Neural cell (in vitro differentiated cells): ENCODE measurements around the gene COLGALT1. TPM values are rescaled to one million over a fixed set of nuclear protein-coding genes. Genes with fewer than 3 reads are reported as not detected.

Source experiments
- H2AFZ ChIP-seq: fragments of 200-600, 300-800 bp; sonication (generic), shearing (Covaris generic); 2 replicates; pipeline ENCODE4 v1.6.0; 2014; ENCODE audit warnings: low read depth, mild to moderate bottlenecking, antibody characterized with exemption, low read length, moderate library complexity
- H3F3A ChIP-seq: fragments of 200-600 bp; shearing (Covaris generic); 2 replicates; pipeline ENCODE4 v1.6.1; 2016; ENCODE audit warnings: mild to moderate bottlenecking, moderate library complexity, mixed read lengths, antibody characterized with exemption, low read length; ENCODE audit not compliant: insufficient read depth, poor library complexity, severe bottlenecking
- H3K27ac ChIP-seq: fragments of 200-600, 300-800 bp; sonication (generic), shearing (Covaris generic); 2 replicates; pipeline ENCODE4 v1.5.1; 2014; ENCODE audit warnings: mild to moderate bottlenecking, low read length, moderate library complexity
- H3K27me3 ChIP-seq: fragments of 300-800, 200-600 bp; sonication (generic), shearing (Covaris generic); 2 replicates; pipeline ENCODE4 v1.6.0; 2014; ENCODE audit warnings: mild to moderate bottlenecking, low read depth, low read length, moderate library complexity; ENCODE audit not compliant: insufficient read depth
- H3K36me3 ChIP-seq: fragments of 300-800, 200-600 bp; sonication (generic), shearing (Covaris generic); 2 replicates; pipeline ENCODE4 v1.5.1; 2014; ENCODE audit warnings: mild to moderate bottlenecking, antibody characterized with exemption, low read length, moderate library complexity; ENCODE audit not compliant: insufficient read depth
- H3K4me2 ChIP-seq: fragments of 300-800, 200-600 bp; sonication (generic), shearing (Covaris generic); 2 replicates; pipeline ENCODE4 v1.6.0; 2014; ENCODE audit warnings: mild to moderate bottlenecking, low read length
- H3K4me3 ChIP-seq: fragments of 300-800, 200-600 bp; sonication (generic), shearing (Covaris generic); 2 replicates; pipeline ENCODE4 v1.5.1; 2014; ENCODE audit warnings: mild to moderate bottlenecking, low read length, moderate library complexity
- H3K79me2 ChIP-seq: fragments of 200-600 bp; shearing (Covaris generic); replicated peaks from 2 replicates; pipeline ENCODE4 v1.6.0; 2014; ENCODE audit warnings: mild to moderate bottlenecking, low read length, moderate library complexity; ENCODE audit not compliant: insufficient read depth
- H3K9ac ChIP-seq: fragments of 300-800, 200-600 bp; sonication (generic), shearing (Covaris generic); 2 replicates; pipeline ENCODE4 v1.6.1; 2016; ENCODE audit warnings: mild to moderate bottlenecking, low read length, mixed read lengths
- H3K9me2 ChIP-seq: fragments of 200-600 bp; shearing (Covaris generic); 2 replicates; pipeline ENCODE4 v1.6.1; 2016; ENCODE audit warnings: mild to moderate bottlenecking, low read length, mixed read lengths; ENCODE audit not compliant: insufficient read depth
- H3K9me3 ChIP-seq: fragments of 200-600, 300-800 bp; sonication (generic), shearing (Covaris generic); 2 replicates; pipeline ENCODE4 v1.6.1; 2016; ENCODE audit warnings: mild to moderate bottlenecking, mixed run types, low read length, moderate library complexity, mixed read lengths
- H4K20me1 ChIP-seq: fragments of 200-600 bp; shearing (Covaris generic); 2 replicates; pipeline ENCODE4 v1.6.1; 2016; ENCODE audit warnings: mild to moderate bottlenecking, mixed run types; ENCODE audit not compliant: insufficient read depth
- CTCF ChIP-seq: fragments of 450-650 bp; IDR thresholded peaks from 2 replicates; pipeline ENCODE4 v1.5.1; 2014; ENCODE audit warnings: antibody characterized with exemption, mild to moderate bottlenecking, moderate library complexity; ENCODE audit not compliant: poor library complexity, severe bottlenecking
- EP300 ChIP-seq: fragments of 450-650 bp; conservative IDR thresholded peaks from 2 replicates; pipeline ENCODE4 v1.6.1; 2014; ENCODE audit warnings: antibody characterized with exemption, mild to moderate bottlenecking, moderate library complexity; ENCODE audit not compliant: poor library complexity, severe bottlenecking
- EZH2 ChIP-seq: fragments of 200-600, 300-800 bp; shearing (Covaris generic), sonication (generic); IDR thresholded peaks from 2 replicates; pipeline ENCODE4 v1.6.1; 2014; ENCODE audit warnings: antibody characterized with exemption, low read length, borderline replicate concordance, mild to moderate bottlenecking; ENCODE audit not compliant: insufficient read depth, poor library complexity, severe bottlenecking
- MXI1 ChIP-seq: fragments of 450-650 bp; conservative IDR thresholded peaks from 2 replicates; pipeline ENCODE4 v1.6.1; 2014; ENCODE audit warnings: antibody characterized with exemption, mild to moderate bottlenecking; ENCODE audit not compliant: poor library complexity, severe bottlenecking
- POLR2AphosphoS5 ChIP-seq: IDR thresholded peaks from 2 replicates; pipeline ENCODE4 v1.6.1; 2012
- RAD21 ChIP-seq: fragments of 450-650 bp; conservative IDR thresholded peaks from 2 replicates; pipeline ENCODE4 v1.6.1; 2014; ENCODE audit warnings: antibody characterized with exemption, mild to moderate bottlenecking, moderate library complexity
- REST ChIP-seq: IDR thresholded peaks from 2 replicates; pipeline ENCODE4 v1.6.1; 2012; ENCODE audit warnings: borderline replicate concordance
- SMC3 ChIP-seq: fragments of 450-650 bp; conservative IDR thresholded peaks from 2 replicates; pipeline ENCODE4 v1.6.1; 2014; ENCODE audit warnings: antibody characterized with exemption, mild to moderate bottlenecking, moderate library complexity; ENCODE audit not compliant: poor library complexity
- TAF1 ChIP-seq: IDR thresholded peaks from 2 replicates; pipeline ENCODE4 v1.6.1; 2012; ENCODE audit warnings: low read depth
- polyA plus RNA-seq: library from polyadenylated mRNA; depleted of rRNA; stranded (reverse); fragments of >200 nt; gene quantifications from 2 replicates; pipeline ENCODE4 v1.2.3, GENCODE V29; 2014

The COLGALT1 gene
- polyA plus RNA-seq, 1 donor from 2014 or later = 18.8 TPM

- Histone ChIP-seq H3K27ac (no peak overlapping the region), H2AFZ (no peak overlapping the region), H3K4me3 (no peak overlapping the region), H3K36me3 (no peaks in the 10 kb centered on the region), H3K9me2 (no peaks in the 10 kb centered on the region), H3K4me2 (no peak overlapping the region), H3K9ac (no peak overlapping the region), H3K79me2 (no peaks in the 10 kb centered on the region), H3K9me3 (no peaks in the 10 kb centered on the region), H4K20me1 (no peaks in the 10 kb centered on the region), H3K27me3 (no peaks in the 10 kb centered on the region), H3F3A (no peaks in the 10 kb centered on the region)
- TF ChIP-seq POLR2AphosphoS5 (no peak), SMC3 (no peak), EZH2 (no peak), TAF1 (no peak), REST (no peak), EP300 (no peak), MXI1 (no peak), RAD21 (no peak), CTCF (no peak)
Measured at GRCh38 chr19:17580470-17581144, 25.2 kb downstream of the COLGALT1 start.

GRCh38 chr19:17581211-17581874, 25.9 kb downstream of the COLGALT1 start:
- TF ChIP-seq EP300 (no peak), SMC3 (no peak), MXI1 (no peak), EZH2 (no peak), CTCF (no peak), TAF1 (no peak), POLR2AphosphoS5 (no peak), RAD21 (no peak), REST (no peak)
- Histone ChIP-seq H2AFZ (no peak overlapping the region), H4K20me1 (no peaks in the 10 kb centered on the region), H3K9ac (no peak overlapping the region), H3K27ac (no peak overlapping the region), H3K27me3 (no peaks in the 10 kb centered on the region), H3K9me2 (no peaks in the 10 kb centered on the region), H3K4me2 (no peak overlapping the region), H3K9me3 (no peaks in the 10 kb centered on the region), H3F3A (no peaks in the 10 kb centered on the region), H3K4me3 (no peak overlapping the region), H3K79me2 (no peaks in the 10 kb centered on the region), H3K36me3 (no peaks in the 10 kb centered on the region)
